K562 (cell line): ENCODE results near the gene CEP43. TPM values are rescaled to one million over a fixed set of nuclear protein-coding genes. Genes with fewer than 3 reads are reported as not detected.
A peak's percentile ranks its signal among the peaks of the same experiment; 100 is the strongest.

Experiments
- ATAC-seq: fragments of 200-7000 bp; cut with Tn5 transposase; 3 replicates; pipeline ENCODE4 v1.9.1; 2020; ENCODE audit warnings: moderate library complexity
- BruUV-seq: library from RNA; stranded (reverse); fragments of 400-500 nt; replicated peaks from 2 replicates; lab custom pipeline; 2021; lab: Mats Ljungman, UMichigan
- CTCF ChIA-PET: fragments of 300-600 bp; formaldehyde crosslinking; extraction: SDS; loops from one replicate; lab custom pipeline; 2021; ENCODE audit warnings: low intra/inter-chr PET ratio; lab: Yijun Ruan, JAX
- POLR2A ChIA-PET: fragments of 300-600, 350-650 bp; sonication (Branson Sonifier 250); formaldehyde crosslinking; extraction: SDS; loops from one replicate; lab custom pipeline; 2021; ENCODE audit warnings: antibody characterized with exemption, inconsistent platforms; lab: Yijun Ruan, JAX
- DNase-seq, 4 experiments: peaks; one replicate each; pipeline versions ENCODE4 v3.0.0 to v3.0.0-alpha.2; 2011 to 2018; ENCODE audit warnings: low spot score in 3 of 4, mixed read lengths in 3 of 4; ENCODE audit errors: extremely low read depth in 1 of 4
- FAIRE-seq: peaks from 2 replicates; lab custom pipeline; 2011; peaks lifted over from hg19 to GRCh38; lab: Jason Lieb, UNC
- H2AFZ ChIP-seq: 2 replicates; pipeline ENCODE4 v1.6.0; 2011; ENCODE audit warnings: low read depth, low read length, control low read depth, inconsistent platforms
- H3K27ac ChIP-seq: fragments of 200-600 bp; 3 replicates; pipeline ENCODE4 v1.8.0; 2011; ENCODE audit warnings: low read depth, mild to moderate bottlenecking, control low read depth, inconsistent platforms, low read length, moderate library complexity, mixed read lengths; ENCODE audit errors: extremely low read depth
- H3K27me3 ChIP-seq, 2 experiments: fragments of 300-600 bp in 1 of 2; 2 replicates in 1 of 2; 3 replicates in 1 of 2; pipeline versions ENCODE4 v1.6.0 to v1.8.0; 2011; ENCODE audit warnings: inconsistent platforms in 2 of 2, low read length in 2 of 2, mild to moderate bottlenecking in 1 of 2, mixed read lengths in 1 of 2, moderate library complexity in 1 of 2; ENCODE audit not compliant: control insufficient read depth in 2 of 2, insufficient read depth in 2 of 2
- H3K36me3 ChIP-seq: fragments of 300-600 bp; 3 replicates; pipeline ENCODE4 v1.8.0; 2011; ENCODE audit warnings: mild to moderate bottlenecking, low read length, inconsistent platforms; ENCODE audit not compliant: control insufficient read depth, insufficient read depth
- H3K4me1 ChIP-seq, 2 experiments: fragments of 200-600 bp in 1 of 2; replicated peaks in 1 of 2; 2 replicates in 1 of 2; 3 replicates in 1 of 2; pipeline versions ENCODE4 v1.5.1 to v1.8.0; 2011; ENCODE audit warnings: inconsistent platforms in 2 of 2, low read length in 2 of 2, mild to moderate bottlenecking in 1 of 2, mixed read lengths in 1 of 2, moderate library complexity in 1 of 2; ENCODE audit not compliant: control insufficient read depth in 2 of 2, insufficient read depth in 2 of 2
- H3K4me2 ChIP-seq: 2 replicates; pipeline ENCODE4 v1.6.1; 2011; ENCODE audit warnings: low read length, control low read depth, inconsistent platforms, mixed read lengths; ENCODE audit not compliant: insufficient read depth
- H3K4me3 ChIP-seq: fragments of 200-600 bp; sonication (generic), shearing (Covaris generic); 2 replicates; pipeline ENCODE4 v1.5.1; 2016; ENCODE audit warnings: control low read depth, inconsistent platforms
- H3K79me2 ChIP-seq: fragments of 200-600 bp; 3 replicates; pipeline ENCODE4 v1.8.0; 2011; ENCODE audit warnings: low read length, inconsistent platforms; ENCODE audit not compliant: control insufficient read depth, insufficient read depth
- H3K9ac ChIP-seq, 2 experiments: 2 replicates each; pipeline versions ENCODE4 v1.6.0 to v1.6.1; 2011; ENCODE audit warnings: low read depth in 2 of 2, low read length in 2 of 2, control low read depth in 1 of 2, inconsistent platforms in 1 of 2, mild to moderate bottlenecking in 1 of 2, mixed read lengths in 1 of 2; ENCODE audit not compliant: insufficient read depth in 1 of 2
- H3K9me1 ChIP-seq: one replicate; pipeline ENCODE4 v1.6.0; 2011; ENCODE audit warnings: inconsistent platforms, mild to moderate bottlenecking, low read length, moderate library complexity; ENCODE audit not compliant: control insufficient read depth, insufficient read depth
- H3K9me3 ChIP-seq: replicated peaks from 2 replicates; pipeline ENCODE4 v1.5.1; 2011; ENCODE audit warnings: low read depth, low read length, inconsistent platforms; ENCODE audit not compliant: control insufficient read depth, insufficient read depth
- H4K20me1 ChIP-seq: replicated peaks from 2 replicates; pipeline ENCODE4 v1.6.1; 2011; ENCODE audit warnings: low read length, inconsistent platforms, mixed read lengths; ENCODE audit not compliant: control insufficient read depth, insufficient read depth
- CREM ChIP-seq: IDR thresholded peaks from 2 replicates; pipeline ENCODE4 v1.6.1; 2014; ENCODE audit warnings: antibody characterized with exemption, low read depth
- FOXA3 ChIP-seq, 2 experiments: fragments of 450-650 bp in 1 of 2; sonication (generic) in 1 of 2; formaldehyde crosslinking; IDR thresholded peaks in 1 of 2; conservative IDR thresholded peaks in 1 of 2; 2 replicates each; pipeline versions ENCODE4 v1.4.0 to v1.8.0; 2020 to 2022; ENCODE audit warnings: mild to moderate bottlenecking in 2 of 2, missing genetic modification reagents in 1 of 2
- MAZ ChIP-seq, 2 experiments: fragments of 450-650 bp in 1 of 2; sonication (generic) in 1 of 2; formaldehyde crosslinking; IDR thresholded peaks in 1 of 2; conservative IDR thresholded peaks in 1 of 2; 2 replicates each; pipeline versions ENCODE4 v1.4.0 to v1.5.0; 2020; ENCODE audit warnings: mild to moderate bottlenecking in 1 of 2, missing genetic modification reagents in 1 of 2
- ZBTB33 ChIP-seq: sonication (generic); formaldehyde crosslinking; IDR thresholded peaks from 2 replicates; pipeline ENCODE4 v1.8.1; 2023; ENCODE audit warnings: mild to moderate bottlenecking, missing genetic modification reagents
- ZNF12 ChIP-seq: sonication (generic); formaldehyde crosslinking; IDR thresholded peaks from 2 replicates; pipeline ENCODE4 v1.4.0; 2020; ENCODE audit warnings: mild to moderate bottlenecking, missing genetic modification reagents
- WGBS: fragments of 100-300 bp; shearing (Covaris generic); methylation state at CpG from one replicate; pipeline ENCODE4 v1.1.6; 2016; ENCODE audit warnings: low coverage, mixed read lengths; ENCODE audit not compliant: insufficient coverage; ENCODE audit errors: missing lambda C conversion rate; 5-methylcytosine and 5-hydroxymethylcytosine counted together
- in situ Hi-C: fragments of 300-500 bp; cut with MboI; formaldehyde crosslinking; loops from 4 replicates; pipeline ENCODE4 v1.15.0; 2018; ENCODE audit warnings: inconsistent platforms, mixed read lengths
- intact Hi-C: fragments of 100-400 bp; cut with micrococcal nuclease; formaldehyde crosslinking; loops from 2 replicates; pipeline ENCODE4 v1.14.2; 2022
- polyA plus RNA-seq, 8 experiments: library from polyadenylated mRNA; depleted of rRNA in 4 of 8; stranded (reverse) in 5 of 8; unstranded in 3 of 8; fragments of >200 nt; fragmentation: Nextera tagmentation in 2 of 8; fragmentation: Illumina TruSeq in 1 of 8; extraction: Ambion mirVana in 2 of 8; extraction: Trizol in 1 of 8; gene quantifications; 2 replicates each; pipeline versions ENCODE4 v1.2.1 to v1.2.3, GENCODE V29; 2011 to 2014; ENCODE audit warnings: inconsistent platforms in 1 of 8, missing spikeins in 1 of 8
- total RNA-seq, 7 experiments: library from RNA; depleted of rRNA in 6 of 7; stranded (reverse); fragments of >200 nt in 6 of 7; fragmentation: Illumina TruSeq in 2 of 7; extraction: Trizol in 2 of 7; gene quantifications; 2 replicates each; pipeline versions ENCODE4 v1.2.1 to v1.2.3, GENCODE V29; 2011 to 2021; ENCODE audit warnings: low replicate concordance in 1 of 7
- TF ChIP-seq, protein P1 (sequence below): sonication (generic); formaldehyde crosslinking; IDR thresholded peaks from 2 replicates; pipeline ENCODE4 v1.9.0; 2022; ENCODE audit warnings: mild to moderate bottlenecking, missing genetic modification reagents
- TF ChIP-seq, protein P2 (sequence below): sonication (generic); formaldehyde crosslinking; IDR thresholded peaks from 2 replicates; pipeline ENCODE4 v1.9.0; 2022; ENCODE audit warnings: mild to moderate bottlenecking, missing genetic modification reagents

Gene CEP43
- total and polyA plus RNA-seq, 9 of the 15 experiments (the other 6 are each of a cell fraction or from before 2014, with no cell fraction given), result 15.2 to 55.7 (median 47.4) TPM

- H3K9me1 ChIP-seq, result peaks cover 2% of the 10 kb centered on the region
- FAIRE-seq (no peak), DNase-seq (no peak), ATAC-seq (no peak)
- H3K4me2 ChIP-seq, result no peak overlapping the region
- 68% methylated on average over 12 of the region's 12 CpGs for WGBS
- H3K4me3 ChIP-seq, result no peak overlapping the region
- H3K27ac ChIP-seq, result no peak overlapping the region
- BruUV-seq, result no TSS peak
- H3K79me2 ChIP-seq, result peaks cover 15% of the 10 kb centered on the region
- H3K9ac ChIP-seq, result no peak overlapping the region; a peak in 1 of 4 replicates
- intact Hi-C loops (no loop called here), in situ Hi-C loops (loop anchor here (10.0 kb wide), 1 partner anchor 177 kb away; no protein-coding TSS in a partner anchor)
- TF ChIP-seq CREM (no peak), ZNF12 (CRISPR knock-in tag) (peak; percentile 97)
- ChIA-PET POLR2A (interaction anchor here (1.0 kb wide), 1 partner anchor 10 kb away, joined by 3 read pairs; no protein-coding TSS in a partner anchor), CTCF (interaction anchor here (2.0 kb wide), 1 partner anchor 166 kb away, joined by 9 read pairs; no protein-coding TSS in a partner anchor)
- peaks cover 22% of the 10 kb centered on the region; the same call in 2 of the 3 replicates for H3K36me3 ChIP-seq
- no peaks in the 10 kb centered on the region; the same call in 1 of the 2 replicates for H4K20me1 ChIP-seq
- H3K9me3 ChIP-seq, result no peaks in the 10 kb centered on the region
- no peak overlapping the region for H2AFZ ChIP-seq
- H3K4me1 ChIP-seq, result peaks cover 25 to 36% of the 10 kb centered on the region in 2 experiments
- H3K27me3 ChIP-seq, result no peaks in the 10 kb centered on the region
These were observed 47.1 kb upstream of the CEP43 start for GRCh38 chr6:166952121-166952520.

GRCh38 chr6:166952567-166953486, 46.4 kb upstream of the CEP43 start:
- POLR2A ChIA-PET, result interaction anchor here (0.6 to 1.3 kb wide), 3 partner anchors 13 to 22 kb away, joined by 3 read pairs; no protein-coding TSS in a partner anchor

More at GRCh38 chr6:166952567-166953486, 46.4 kb upstream of the CEP43 start:
- peaks cover 30 to 41% of the 10 kb centered on the region in 2 experiments for H3K4me1 ChIP-seq
- in situ Hi-C loops, result loop anchor here (10.0 kb wide), 1 partner anchor 178 kb away; no protein-coding TSS in a partner anchor
- DNase-seq (no peak), FAIRE-seq (no peak), ATAC-seq (no peak)
- no peaks in the 10 kb centered on the region; the same call in 1 of the 2 replicates for H4K20me1 ChIP-seq
- intact Hi-C loops, result no loop called here
- no peak overlapping the region for H3K27ac ChIP-seq
- H2AFZ ChIP-seq, result no peak overlapping the region
- H3K4me3 ChIP-seq, result no peak overlapping the region
- no peak overlapping the region for H3K9ac ChIP-seq
- H3K4me2 ChIP-seq, result no peak overlapping the region
- BruUV-seq, result no TSS peak
- H3K9me3 ChIP-seq, result no peaks in the 10 kb centered on the region
- CTCF ChIA-PET, result no interaction called here
- 66% methylated on average over 16 of the region's 17 CpGs for WGBS
- H3K27me3 ChIP-seq, result no peaks in the 10 kb centered on the region
- TF ChIP-seq, protein P1, sequence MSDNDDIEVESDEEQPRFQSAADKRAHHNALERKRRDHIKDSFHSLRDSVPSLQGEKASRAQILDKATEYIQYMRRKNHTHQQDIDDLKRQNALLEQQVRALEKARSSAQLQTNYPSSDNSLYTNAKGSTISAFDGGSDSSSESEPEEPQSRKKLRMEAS (CRISPR knock-in tag), result peak; percentile 17; the same call in 1 of the 2 replicates
- TF ChIP-seq MAZ (CRISPR knock-in tag; conservative IDR thresholded peaks at IDR 0.05 in 1 of 2, IDR thresholded peaks at IDR 0.05 in 1 of 2) (no peak), ZBTB33 (CRISPR knock-in tag) (peak; percentile 86), FOXA3 (CRISPR knock-in tag; conservative IDR thresholded peaks at IDR 0.05 in 1 of 2, IDR thresholded peaks at IDR 0.05 in 1 of 2) (0 out of 4 replicates have a peak, but pooled peaks of 1 of the 2 experiments have one; percentile 24)
- TF ChIP-seq, protein P2, sequence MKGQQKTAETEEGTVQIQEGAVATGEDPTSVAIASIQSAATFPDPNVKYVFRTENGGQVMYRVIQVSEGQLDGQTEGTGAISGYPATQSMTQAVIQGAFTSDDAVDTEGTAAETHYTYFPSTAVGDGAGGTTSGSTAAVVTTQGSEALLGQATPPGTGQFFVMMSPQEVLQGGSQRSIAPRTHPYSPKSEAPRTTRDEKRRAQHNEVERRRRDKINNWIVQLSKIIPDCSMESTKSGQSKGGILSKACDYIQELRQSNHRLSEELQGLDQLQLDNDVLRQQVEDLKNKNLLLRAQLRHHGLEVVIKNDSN (CRISPR knock-in tag), result peak; percentile 28; the same call in 1 of the 2 replicates
- H3K79me2 ChIP-seq, result peaks cover 15% of the 10 kb centered on the region
- peaks cover 15% of the 10 kb centered on the region; the same call in 2 of the 3 replicates for H3K36me3 ChIP-seq
- peaks cover 2% of the 10 kb centered on the region for H3K9me1 ChIP-seq
